Right forelimb (tissue), 1 donor: ENCODE data around the gene DAB2IP.

Experiments used
- DNase-seq: peaks from one replicate; pipeline ENCODE4 v3.0.0-alpha.2; 2018

The DAB2IP gene

DNA sequence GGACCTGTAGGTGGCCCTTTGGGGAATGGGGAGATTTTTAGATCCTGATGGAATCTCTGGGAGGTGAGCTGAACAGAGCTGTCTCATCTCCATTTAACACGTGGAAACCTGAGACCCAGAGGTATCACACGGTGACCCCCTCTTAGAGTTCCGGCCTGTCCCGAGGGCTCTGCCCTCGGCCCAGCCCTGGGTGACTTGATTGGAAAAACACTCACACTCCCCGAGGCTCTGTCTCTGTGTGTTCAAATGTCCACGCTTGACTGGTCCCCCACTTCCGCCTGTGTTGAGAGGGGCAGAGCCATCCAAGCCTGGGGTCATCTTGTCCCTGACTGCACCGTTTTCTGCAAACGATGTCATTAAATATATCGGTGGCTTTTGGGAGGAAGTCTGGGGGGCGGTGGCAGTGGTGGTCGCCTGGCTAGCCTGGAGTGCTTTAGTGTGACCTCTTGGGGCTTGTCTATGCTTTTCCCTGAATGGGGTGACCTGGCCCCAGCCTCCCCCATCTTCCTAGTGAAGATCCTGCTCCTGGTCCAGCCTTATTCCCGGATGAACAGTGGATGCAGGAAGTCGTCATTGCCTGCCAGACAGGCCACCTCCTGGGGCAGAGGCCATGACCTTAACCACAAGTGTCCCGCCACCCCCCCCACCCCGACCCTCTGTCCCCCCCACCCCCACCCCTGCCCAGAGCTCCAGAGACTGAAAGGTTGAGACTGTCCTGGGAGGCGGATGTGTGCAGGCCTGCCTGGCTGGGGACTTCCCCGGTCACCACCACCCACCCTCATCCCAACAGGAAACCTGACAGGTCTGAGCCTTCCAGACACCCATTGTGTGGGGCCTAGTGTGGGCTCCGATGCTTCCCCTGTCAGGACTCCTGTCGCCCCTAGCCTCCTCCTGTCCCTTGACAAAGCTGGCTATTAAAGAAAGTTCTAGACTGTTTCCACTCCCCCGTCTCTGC, 5.3 kb upstream of the DAB2IP start:
- no peak for DNase-seq

GRCh38 chr9:121646992-121647391, 4.4 kb upstream of the DAB2IP start:
- DNase-seq, result no peak

GRCh38 chr9:121648172-121648571, 3.3 kb upstream of the DAB2IP start:
- no peak for DNase-seq

- no peak for DNase-seq
Measured at GRCh38 chr9:121648799-121649198, 2.6 kb upstream of the DAB2IP start.

DNA sequence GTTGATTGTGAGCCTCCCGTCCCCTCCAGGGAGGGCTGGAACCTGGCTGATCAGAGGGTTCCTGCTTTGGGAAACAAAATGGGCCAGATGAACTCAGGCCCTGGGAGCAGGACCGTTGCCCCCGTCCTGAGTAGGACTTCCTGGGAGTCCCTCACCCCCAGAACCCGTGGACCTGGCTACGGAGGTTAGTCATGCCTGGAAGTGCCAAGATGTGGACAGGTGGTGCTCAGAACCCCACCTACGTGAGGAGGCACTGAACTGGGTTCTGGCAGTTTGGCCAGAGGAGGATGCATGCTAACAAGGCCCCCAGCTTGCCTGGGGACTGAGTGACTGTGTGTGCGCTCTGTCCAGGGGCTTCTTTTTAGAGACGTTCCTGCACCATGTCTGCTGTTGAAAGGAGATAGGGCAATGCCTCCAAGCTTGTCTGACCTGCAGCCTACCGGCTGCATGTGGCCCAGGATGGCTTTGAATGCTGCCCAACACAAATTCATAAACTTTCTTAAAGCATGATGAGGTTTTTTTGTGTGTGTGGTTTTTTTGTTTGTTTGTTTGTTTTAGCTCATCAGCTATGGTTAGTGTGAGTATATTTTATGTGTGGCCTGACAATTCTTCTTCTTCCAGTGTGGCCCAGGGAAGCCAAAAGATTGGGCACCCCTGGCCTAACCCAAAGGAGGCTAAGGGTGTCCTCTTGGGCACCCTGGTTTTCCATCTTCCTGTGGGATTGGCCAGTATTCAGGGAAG, 1.8 kb upstream of the DAB2IP start:
- DNase-seq, result no peak

DNA sequence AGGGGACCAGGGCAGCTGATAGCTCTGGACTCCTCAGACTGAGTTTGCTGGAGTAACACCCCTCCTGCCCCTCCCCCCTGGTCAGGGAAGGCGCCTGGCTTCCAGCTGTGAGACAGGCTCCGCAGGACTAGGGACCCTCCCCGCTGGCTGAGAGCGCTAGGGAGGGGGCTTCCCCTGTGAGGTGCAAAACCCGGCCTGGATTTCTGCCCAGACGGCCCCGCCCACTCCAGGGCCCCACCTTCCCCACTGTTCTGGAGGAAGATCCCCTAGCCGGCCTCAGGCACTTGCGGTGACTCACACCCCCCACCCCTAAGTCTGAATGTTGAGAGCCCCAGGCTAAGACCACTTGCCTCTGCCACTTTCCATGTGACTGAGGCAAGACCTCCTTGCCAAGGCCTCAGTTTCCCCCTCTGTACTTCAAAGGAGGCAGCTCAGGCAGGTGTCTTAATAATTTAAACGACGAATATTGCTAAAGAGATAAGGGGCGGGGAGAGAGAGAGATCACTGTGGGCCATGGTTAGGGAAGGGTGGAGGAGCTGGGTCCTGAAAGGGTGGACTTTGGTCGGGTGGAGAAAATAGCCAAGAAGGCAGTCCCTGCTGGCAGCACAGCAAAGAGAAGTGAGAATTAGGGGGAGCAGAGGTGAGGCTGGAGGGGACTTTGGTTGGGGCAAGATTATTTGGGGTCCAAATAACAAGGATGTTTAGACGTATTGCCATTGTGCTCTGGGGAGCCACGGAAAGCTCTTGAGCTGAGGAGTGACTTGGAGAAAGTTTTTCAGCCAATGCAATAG, 1.0 kb upstream of the DAB2IP start:
- peak; percentile 91 for DNase-seq

DNA sequence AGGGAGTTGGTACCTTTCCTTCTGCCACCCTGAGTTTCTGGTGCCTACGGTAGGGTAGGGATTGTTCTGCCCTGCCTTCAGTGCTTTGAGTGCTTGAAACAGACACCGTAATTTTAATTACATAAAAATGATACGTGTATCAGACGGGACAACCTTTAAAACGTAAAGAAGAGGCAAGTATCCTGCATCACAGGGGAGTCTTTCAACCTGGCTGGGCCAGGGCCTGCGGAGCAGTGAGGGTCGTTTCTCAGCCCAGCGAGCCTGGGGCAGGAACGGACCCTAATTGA, 483 bp upstream of the DAB2IP start:
- no peak for DNase-seq

- peak; percentile 79 for DNase-seq
Measured at GRCh38 chr9:121652021-121652837, 795 bp downstream of the DAB2IP start.

GRCh38 chr9:121652838-121653231, 1.4 kb downstream of the DAB2IP start:
- DNase-seq, result no peak

GRCh38 chr9:121654499-121655140, 3.2 kb downstream of the DAB2IP start:
- no peak for DNase-seq

- no peak for DNase-seq
Measured at GRCh38 chr9:121655231-121655755, 3.9 kb downstream of the DAB2IP start.

GRCh38 chr9:121656941-121657470, 5.6 kb downstream of the DAB2IP start:
- DNase-seq, result no peak

DNA sequence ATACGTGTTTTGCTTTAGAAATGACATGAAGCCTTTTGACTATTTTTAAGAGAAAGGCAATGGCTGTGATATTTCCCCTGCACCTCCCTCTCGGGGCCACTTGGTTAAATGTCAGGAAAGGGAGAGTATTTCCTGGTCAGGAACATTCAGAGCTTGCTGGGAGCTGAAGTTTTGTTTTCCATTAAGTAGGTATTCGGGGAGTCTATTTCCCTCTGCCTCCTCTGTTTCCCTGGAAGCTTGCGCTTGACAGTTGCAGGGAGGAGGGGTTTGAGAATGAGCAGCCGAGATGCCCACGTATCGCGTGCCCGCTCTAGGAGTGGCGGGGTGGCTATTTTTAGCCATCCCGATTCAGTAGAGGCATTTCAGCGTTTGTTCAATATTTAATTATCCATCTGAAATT, 6.7 kb downstream of the DAB2IP start:
- DNase-seq, result no peak

GRCh38 chr9:121658591-121658990, 7.2 kb downstream of the DAB2IP start:
- DNase-seq, result no peak

DNA sequence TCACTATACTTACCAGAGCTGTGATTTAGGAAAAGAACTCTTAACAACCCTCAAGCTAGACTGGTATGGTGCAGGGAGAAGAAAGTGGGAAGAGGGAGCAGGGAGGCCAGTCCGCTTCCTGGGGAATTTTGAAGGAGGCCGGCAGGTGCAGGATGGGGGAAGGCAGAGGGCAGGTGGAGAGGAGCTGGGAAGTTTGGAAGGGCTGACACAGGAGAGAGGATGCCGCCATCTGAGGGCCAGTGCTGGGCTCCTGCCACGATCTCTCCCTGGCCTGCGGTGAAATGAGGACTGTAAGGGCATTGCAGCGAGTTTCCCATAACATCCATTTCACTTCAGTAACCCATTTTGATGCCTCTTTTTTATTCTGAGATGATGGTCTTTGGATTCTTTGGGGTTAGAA, 8.9 kb downstream of the DAB2IP start:
- no peak for DNase-seq

- no peak for DNase-seq
Measured at GRCh38 chr9:121660876-121661275, 9.4 kb downstream of the DAB2IP start.

DNA sequence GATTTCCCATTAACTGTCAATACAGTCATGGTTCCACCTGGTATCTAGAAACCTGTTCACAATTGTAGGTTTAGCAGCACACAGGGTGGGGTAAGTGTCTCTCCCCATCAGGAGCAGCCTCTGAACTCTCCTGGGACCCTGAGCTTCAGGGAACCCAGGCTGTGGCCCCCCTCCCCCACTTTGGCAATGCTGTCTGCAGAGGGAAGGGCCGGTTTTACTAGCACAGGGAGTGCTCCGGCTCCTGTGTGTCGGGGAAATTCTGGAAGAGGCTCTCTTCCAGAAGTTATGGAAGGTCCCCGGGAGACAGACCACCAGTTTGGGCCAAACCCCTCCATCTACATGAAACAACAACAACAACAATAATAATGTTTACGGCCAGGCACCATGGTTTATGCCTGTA, 9.9 kb downstream of the DAB2IP start:
- DNase-seq, result no peak

DNA sequence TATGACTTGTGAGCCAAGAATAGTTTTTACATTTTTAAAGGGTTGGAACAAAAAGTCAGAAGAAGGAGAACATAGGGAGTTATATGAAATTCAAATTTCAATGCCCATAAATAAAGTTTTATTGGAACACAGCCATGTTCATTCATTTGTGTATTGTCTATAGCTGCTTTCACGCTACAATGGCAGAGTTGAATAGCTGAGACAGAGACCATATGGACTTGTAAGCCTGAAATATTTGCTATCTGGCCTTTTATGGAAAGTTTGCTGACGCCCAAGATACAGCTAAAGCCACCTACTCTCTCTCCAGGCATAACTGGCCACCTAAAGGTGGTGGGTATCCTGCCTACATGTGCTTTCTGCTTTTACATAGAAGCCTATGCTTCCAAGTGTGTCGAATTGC, 10.9 kb downstream of the DAB2IP start:
- no peak for DNase-seq

- DNase-seq, result no peak
Measured at GRCh38 chr9:121662891-121663580, 11.6 kb downstream of the DAB2IP start.

DNA sequence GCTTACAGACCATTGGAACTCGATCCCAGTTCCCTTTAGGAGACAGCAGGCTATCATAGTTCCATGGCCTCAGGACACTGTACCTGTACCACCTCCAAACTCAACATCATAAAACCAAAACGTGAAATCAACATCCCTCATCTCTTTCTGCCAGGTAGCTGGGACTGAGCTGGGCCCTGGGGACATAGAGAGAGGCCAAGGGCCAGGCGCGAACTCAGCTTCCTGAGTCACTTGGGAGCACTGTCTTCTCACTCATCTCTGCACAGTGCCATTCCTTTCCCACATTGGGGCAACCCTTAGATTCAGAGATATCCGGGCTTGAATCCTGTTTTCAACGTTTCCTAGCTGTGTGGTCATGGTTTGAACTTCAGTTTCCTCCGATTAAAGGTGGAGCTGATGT, 12.2 kb downstream of the DAB2IP start:
- no peak for DNase-seq

- no peak for DNase-seq
Measured at GRCh38 chr9:121666294-121666693, 14.9 kb downstream of the DAB2IP start.
